Measurements from ENCODE around the gene RNF141.

DNA sequence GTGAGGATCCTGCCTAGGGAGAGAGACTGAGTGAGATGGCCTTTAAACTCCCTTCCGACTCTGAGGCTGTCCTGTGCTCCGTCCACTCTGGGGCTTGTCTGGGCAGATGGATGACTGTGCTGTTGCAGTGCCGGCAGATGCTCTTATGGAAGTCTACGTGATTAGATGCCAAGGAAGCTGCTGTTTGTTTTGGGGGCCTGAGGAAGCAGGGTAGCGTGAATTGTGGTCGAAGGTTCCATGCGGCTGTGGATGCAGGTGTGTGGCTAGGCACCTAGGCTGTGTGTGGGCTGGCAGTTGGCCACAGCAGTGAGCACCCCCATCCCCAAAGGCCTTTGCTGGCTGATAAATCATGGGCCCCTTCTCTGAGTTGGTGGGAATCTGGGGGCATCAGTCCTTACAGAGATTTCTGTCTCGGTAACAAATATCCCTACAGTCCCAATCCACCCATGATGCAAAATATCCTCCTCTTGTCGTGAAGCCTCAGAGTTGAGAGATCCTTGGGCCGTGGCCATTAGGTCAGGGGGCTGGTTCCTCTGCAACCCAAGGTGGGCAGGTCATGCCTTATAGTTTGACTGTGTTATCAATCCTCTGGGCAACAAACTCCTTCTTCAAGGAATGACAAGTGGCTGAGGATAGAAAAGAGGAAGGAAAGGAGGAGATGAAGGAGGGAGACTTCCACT is 54.7 kb downstream of the RNF141 start:
- TF ChIP-seq, protein P1, sequence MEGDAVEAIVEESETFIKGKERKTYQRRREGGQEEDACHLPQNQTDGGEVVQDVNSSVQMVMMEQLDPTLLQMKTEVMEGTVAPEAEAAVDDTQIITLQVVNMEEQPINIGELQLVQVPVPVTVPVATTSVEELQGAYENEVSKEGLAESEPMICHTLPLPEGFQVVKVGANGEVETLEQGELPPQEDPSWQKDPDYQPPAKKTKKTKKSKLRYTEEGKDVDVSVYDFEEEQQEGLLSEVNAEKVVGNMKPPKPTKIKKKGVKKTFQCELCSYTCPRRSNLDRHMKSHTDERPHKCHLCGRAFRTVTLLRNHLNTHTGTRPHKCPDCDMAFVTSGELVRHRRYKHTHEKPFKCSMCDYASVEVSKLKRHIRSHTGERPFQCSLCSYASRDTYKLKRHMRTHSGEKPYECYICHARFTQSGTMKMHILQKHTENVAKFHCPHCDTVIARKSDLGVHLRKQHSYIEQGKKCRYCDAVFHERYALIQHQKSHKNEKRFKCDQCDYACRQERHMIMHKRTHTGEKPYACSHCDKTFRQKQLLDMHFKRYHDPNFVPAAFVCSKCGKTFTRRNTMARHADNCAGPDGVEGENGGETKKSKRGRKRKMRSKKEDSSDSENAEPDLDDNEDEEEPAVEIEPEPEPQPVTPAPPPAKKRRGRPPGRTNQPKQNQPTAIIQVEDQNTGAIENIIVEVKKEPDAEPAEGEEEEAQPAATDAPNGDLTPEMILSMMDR (IDR thresholded peaks at IDR 0.05) = no peak
- TF ChIP-seq, protein P2, sequence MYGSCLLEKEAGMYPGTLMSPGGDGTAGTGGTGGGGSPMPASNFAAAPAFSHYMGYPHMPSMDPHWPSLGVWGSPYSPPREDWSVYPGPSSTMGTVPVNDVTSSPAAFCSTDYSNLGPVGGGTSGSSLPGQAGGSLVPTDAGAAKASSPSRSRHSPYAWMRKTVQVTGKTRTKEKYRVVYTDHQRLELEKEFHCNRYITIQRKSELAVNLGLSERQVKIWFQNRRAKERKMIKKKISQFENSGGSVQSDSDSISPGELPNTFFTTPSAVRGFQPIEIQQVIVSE (CRISPR knock-in tag; IDR thresholded peaks at IDR 0.05; ENCODE audit: borderline replicate concordance) = no peak
- TF ChIP-seq, protein P3, sequence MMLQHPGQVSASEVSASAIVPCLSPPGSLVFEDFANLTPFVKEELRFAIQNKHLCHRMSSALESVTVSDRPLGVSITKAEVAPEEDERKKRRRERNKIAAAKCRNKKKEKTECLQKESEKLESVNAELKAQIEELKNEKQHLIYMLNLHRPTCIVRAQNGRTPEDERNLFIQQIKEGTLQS (CRISPR knock-in tag; conservative IDR thresholded peaks at IDR 0.05) = no peak
- no peak for TF ChIP-seq FOXP1 (CRISPR knock-in tag; IDR thresholded peaks at IDR 0.05; ENCODE audit: borderline replicate concordance)
- no peak for TF ChIP-seq SP1 (CRISPR knock-in tag; conservative IDR thresholded peaks at IDR 0.05)
- TF ChIP-seq, protein P4, sequence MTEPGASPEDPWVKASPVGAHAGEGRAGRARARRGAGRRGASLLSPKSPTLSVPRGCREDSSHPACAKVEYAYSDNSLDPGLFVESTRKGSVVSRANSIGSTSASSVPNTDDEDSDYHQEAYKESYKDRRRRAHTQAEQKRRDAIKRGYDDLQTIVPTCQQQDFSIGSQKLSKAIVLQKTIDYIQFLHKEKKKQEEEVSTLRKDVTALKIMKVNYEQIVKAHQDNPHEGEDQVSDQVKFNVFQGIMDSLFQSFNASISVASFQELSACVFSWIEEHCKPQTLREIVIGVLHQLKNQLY (CRISPR knock-in tag; IDR thresholded peaks at IDR 0.05) = no peak
- no peak for TF ChIP-seq TEAD1 (CRISPR knock-in tag; IDR thresholded peaks at IDR 0.05)
- TF ChIP-seq, protein P5, sequence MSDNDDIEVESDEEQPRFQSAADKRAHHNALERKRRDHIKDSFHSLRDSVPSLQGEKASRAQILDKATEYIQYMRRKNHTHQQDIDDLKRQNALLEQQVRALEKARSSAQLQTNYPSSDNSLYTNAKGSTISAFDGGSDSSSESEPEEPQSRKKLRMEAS (CRISPR knock-in tag; IDR thresholded peaks at IDR 0.05) = no peak
- no peak for TF ChIP-seq KAT7 (CRISPR knock-in tag; IDR thresholded peaks at IDR 0.05; ENCODE audit: borderline replicate concordance)
- no peak for TF ChIP-seq ELF4 (CRISPR knock-in tag; IDR thresholded peaks at IDR 0.05; ENCODE audit: low read depth)
- no peak for TF ChIP-seq ZNF263 (CRISPR knock-in tag; IDR thresholded peaks at IDR 0.05; ENCODE audit: low read depth)

Measured in WTC11 (cell line).